ENCODE data around the gene ARVCF. TPM values are rescaled to one million over a fixed set of nuclear protein-coding genes. Genes with fewer than 3 reads are reported as not detected.

ARVCF gene
- total RNA-seq, 4 donors from 2014 or later, result 1.5 to 15.3 (median 7.5) TPM

DNA sequence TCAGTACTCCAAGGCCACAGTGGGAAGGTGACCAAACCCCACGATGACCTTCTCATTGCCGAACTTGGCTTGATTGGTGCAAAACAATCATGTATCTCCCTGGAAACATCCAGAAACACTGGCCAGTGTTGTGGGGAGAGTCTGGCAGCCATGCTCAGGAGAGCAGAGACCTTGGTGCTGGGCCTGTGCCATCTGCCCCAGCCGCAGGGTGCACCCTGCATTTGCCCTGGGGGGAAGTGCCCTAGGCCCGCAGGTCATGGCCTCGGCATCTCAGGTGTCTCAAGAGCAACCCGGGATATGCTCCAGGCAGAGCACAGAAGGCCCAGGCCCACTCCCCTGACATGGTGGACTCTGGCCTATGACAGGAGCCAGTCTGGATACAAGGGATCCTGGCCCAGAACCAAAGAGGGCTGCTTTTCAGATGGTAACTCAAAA lies 23.7 kb downstream of the ARVCF start:
- TF ChIP-seq, protein P1, sequence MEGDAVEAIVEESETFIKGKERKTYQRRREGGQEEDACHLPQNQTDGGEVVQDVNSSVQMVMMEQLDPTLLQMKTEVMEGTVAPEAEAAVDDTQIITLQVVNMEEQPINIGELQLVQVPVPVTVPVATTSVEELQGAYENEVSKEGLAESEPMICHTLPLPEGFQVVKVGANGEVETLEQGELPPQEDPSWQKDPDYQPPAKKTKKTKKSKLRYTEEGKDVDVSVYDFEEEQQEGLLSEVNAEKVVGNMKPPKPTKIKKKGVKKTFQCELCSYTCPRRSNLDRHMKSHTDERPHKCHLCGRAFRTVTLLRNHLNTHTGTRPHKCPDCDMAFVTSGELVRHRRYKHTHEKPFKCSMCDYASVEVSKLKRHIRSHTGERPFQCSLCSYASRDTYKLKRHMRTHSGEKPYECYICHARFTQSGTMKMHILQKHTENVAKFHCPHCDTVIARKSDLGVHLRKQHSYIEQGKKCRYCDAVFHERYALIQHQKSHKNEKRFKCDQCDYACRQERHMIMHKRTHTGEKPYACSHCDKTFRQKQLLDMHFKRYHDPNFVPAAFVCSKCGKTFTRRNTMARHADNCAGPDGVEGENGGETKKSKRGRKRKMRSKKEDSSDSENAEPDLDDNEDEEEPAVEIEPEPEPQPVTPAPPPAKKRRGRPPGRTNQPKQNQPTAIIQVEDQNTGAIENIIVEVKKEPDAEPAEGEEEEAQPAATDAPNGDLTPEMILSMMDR (IDR thresholded peaks at IDR 0.05; ENCODE audit: low read depth), result no peak

DNA sequence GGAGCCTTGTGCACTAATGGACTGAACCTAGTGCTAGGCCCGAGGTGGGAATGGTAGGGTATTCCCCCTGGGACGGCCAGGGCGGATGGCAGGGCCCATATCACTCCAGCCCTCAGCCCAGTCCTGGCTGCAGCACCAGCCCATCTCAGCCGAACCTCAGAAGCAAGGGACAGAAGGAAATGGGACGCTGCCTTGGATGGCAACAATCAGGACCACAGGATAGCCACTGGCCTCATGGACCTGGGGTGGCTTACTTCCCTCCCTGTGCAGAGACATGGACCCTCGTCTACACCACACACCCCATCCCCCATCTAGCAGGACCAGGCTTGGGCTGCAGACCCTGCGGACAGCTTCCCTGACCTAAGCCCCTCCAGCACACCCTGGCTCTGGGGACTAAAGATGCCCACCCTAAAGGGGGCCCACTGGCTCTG lies 24.1 kb downstream of the ARVCF start:
- TF ChIP-seq, protein P1 (IDR thresholded peaks at IDR 0.05; ENCODE audit: low read depth), result no peak

DNA sequence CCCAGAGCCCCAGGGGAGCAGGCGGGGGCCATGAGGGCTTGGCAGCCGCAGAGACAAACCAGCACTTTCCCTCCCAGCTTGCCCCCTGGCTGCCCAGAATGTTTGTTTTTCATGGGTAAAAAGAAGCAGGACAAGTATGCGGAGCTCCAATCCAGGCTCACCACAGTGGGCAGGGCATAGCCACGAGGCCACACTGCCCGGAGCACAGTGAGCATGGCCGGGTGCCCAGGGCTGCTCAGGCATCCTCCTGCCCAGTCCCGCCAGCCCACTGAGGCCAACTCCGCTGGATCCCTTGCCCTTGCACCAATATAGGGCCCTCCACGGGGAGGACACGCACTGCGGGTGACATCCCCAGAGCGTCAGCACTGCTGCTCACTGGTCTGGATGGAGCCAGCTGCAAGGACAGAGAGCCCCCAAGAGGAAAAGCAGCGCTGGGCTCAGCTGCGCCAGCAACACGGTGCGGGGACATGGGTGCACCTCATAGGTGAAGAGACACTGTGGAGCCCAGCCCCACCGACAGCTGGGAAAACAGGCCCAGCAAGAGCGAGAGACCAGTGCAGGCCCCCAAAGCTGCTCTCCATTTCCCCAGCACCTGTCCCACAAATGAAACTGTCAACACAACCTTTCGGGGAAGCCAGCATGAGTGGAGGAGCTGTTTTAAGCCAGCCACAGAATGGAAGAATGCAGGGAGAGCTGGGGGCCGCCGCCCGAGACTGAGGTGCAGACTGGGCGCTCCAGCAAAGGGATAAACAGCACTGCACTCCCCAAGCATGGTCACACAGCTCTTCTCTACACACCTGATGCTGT lies 24.8 kb downstream of the ARVCF start:
- TF ChIP-seq, protein P1 (IDR thresholded peaks at IDR 0.05; ENCODE audit: low read depth), result no peak

DNA sequence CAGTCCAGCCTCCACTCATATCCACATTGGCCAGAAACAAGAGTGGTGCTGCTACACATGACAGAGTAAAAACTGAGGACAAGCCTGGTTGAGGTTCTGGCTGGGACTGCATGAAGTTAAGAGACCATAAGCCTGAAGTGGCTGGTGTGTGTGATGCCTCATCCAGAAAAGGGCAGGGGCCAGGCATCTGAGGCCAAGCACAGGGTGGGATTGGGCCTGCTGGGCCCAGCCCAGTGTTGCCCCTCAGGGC lies 25.3 kb downstream of the ARVCF start:
- TF ChIP-seq, protein P1 (IDR thresholded peaks at IDR 0.05; ENCODE audit: low read depth), result no peak

DNA sequence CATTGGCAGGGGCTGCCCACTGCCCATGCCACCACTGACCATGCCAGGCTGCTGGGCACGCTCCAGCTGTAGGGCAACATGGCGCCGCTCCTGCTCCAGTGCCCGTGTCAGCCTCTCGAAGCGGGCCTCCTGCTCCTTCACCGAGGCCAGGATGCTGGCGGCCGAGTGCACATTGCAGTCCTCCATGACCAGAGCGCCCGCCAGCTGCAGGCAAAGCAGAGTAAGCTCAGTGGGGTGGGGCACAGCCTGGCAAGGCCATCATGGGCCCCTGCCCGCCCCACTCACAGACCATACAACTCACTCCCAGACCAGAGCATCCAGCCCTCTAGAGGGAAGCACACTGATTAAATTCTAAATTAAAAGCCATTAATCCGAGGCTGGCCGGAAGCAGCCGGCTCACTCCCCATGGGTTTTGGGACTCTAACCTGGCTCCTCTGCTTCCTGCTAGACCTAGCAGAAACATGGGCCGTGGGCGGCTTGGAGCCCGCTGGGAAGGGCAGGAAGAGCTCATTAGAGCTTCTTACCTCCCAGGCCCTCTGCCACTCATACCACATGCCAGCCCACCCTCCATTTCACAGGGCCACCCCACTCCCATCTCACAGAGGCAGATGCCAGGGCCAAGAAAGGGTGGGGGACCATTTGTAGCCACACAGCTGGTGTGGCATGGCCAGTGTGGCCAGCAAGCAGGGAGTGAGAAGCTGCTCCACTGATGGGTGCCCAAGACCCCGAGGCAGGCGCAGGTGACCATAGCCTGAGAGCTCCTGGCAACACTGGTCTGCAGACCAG lies 25.8 kb downstream of the ARVCF start:
- TF ChIP-seq, protein P1 (IDR thresholded peaks at IDR 0.05; ENCODE audit: low read depth), result no peak

DNA sequence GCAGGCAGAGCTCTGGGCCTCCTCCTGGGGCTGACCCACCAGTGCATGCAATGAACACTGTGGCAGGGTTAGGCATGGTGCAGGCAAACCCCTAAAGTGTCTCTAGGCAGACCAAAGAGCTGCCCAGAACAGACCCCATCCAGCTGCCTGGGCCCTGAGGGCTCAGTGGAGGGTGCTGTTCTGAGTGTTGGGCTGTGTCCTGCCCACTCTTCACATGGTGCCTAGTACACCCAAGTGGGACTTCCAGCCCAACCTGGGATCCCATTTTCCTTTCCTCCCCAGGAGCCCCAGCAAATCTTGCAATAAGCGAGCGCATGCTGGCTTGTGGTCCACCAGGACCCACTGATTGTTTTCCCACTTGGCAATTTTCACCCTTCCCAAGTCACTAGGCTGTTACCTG lies 26.4 kb downstream of the ARVCF start:
- TF ChIP-seq, protein P1 (IDR thresholded peaks at IDR 0.05; ENCODE audit: low read depth), result no peak

DNA sequence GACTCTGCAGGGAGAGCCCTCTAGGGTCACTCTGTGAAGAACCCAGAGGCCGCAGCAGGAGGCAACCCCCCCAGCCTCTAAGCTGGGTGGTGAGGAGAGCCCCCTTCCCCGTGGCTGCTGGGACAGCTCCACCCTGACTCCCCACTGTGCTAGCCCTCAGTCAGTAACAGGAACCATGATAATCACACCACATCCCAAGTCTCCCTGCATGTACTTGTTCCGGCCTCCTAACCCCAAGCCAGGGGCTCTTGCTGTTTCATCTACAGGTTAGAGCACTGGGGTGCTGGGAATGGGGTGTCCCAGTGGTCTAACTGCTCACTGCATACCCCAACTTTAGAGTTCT lies 26.9 kb downstream of the ARVCF start:
- TF ChIP-seq, protein P1 (IDR thresholded peaks at IDR 0.05; ENCODE audit: low read depth), result no peak
